ENCODE results near the gene EID2. TPM values are rescaled to one million over a fixed set of nuclear protein-coding genes. Genes with fewer than 3 reads are reported as not detected.

Gene EID2
- total and polyA plus RNA-seq, 2 of the 13 experiments (the other 11 are each of a cell fraction or from before 2014, with no cell fraction given): 3.7 to 14.1 TPM

- no peak for TF ChIP-seq ZNF503 (CRISPR knock-in tag; IDR thresholded peaks at IDR 0.05)
- no peak for TF ChIP-seq ARID5B (CRISPR knock-in tag; IDR thresholded peaks at IDR 0.05)
- TF ChIP-seq PHF20 (CRISPR knock-in tag; IDR thresholded peaks at IDR 0.05): no peak; the same call in 1 of the 2 replicates
- TF ChIP-seq ZSCAN25 (CRISPR knock-in tag; IDR thresholded peaks at IDR 0.05): no peak
- TF ChIP-seq CCDC6 (CRISPR knock-in tag; IDR thresholded peaks at IDR 0.05): no peak
- TF ChIP-seq HMGXB4 (CRISPR knock-in tag; IDR thresholded peaks at IDR 0.05; ENCODE audit: borderline replicate concordance in 1 of 2, low read depth in 1 of 2): no peak
- peak; percentile 61 for TF ChIP-seq ZNF777 (CRISPR knock-in tag; IDR thresholded peaks at IDR 0.05)
- no peak for TF ChIP-seq ATF5 (CRISPR knock-in tag; IDR thresholded peaks at IDR 0.05; ENCODE audit: low read depth)
- no peak for TF ChIP-seq SP2 (CRISPR knock-in tag; IDR thresholded peaks at IDR 0.05)
- no peak for TF ChIP-seq ZNF737 (CRISPR knock-in tag; IDR thresholded peaks at IDR 0.05; ENCODE audit: borderline replicate concordance)
- TF ChIP-seq ZNF563 (CRISPR knock-in tag; IDR thresholded peaks at IDR 0.05): 0 out of 2 replicates have a peak, but pooled peaks have one; percentile 23
- no peak for TF ChIP-seq MIER2 (CRISPR knock-in tag; IDR thresholded peaks at IDR 0.05)
- no peak for TF ChIP-seq SNAPC2 (CRISPR knock-in tag; IDR thresholded peaks at IDR 0.05)
- no peak for TF ChIP-seq MED1 (CRISPR knock-in tag; IDR thresholded peaks at IDR 0.05)
- no peak for TF ChIP-seq ZSCAN20 (CRISPR knock-in tag; IDR thresholded peaks at IDR 0.05; ENCODE audit: borderline replicate concordance)
- no peak for TF ChIP-seq ZNF333 (CRISPR knock-in tag; IDR thresholded peaks at IDR 0.05; ENCODE audit: borderline replicate concordance)
- no peak for TF ChIP-seq TBX3 (IDR thresholded peaks at IDR 0.05; ENCODE audit: borderline replicate concordance)
Observed at GRCh38 chr19:39515551-39516191, 24.3 kb downstream of the EID2 start (continued).

Data from HepG2 (cell line).